Activated CD4-positive, alpha-beta T cell treated with anti-CD3 and anti-CD28 coated beads, Interleukin-2, amount 50 U/mL, for 16 hours (primary cell): ENCODE data around the gene TMC2.
"Not testable (repeated sequence)": the region's sequence is repeated elsewhere in the genome, so short reads cannot be mapped to it uniquely, and the experiment has no call there.

ENCODE experiments used
- DNase-seq: peaks from one replicate; pipeline ENCODE4 v3.0.0-alpha.2; 2020

The TMC2 gene

DNA sequence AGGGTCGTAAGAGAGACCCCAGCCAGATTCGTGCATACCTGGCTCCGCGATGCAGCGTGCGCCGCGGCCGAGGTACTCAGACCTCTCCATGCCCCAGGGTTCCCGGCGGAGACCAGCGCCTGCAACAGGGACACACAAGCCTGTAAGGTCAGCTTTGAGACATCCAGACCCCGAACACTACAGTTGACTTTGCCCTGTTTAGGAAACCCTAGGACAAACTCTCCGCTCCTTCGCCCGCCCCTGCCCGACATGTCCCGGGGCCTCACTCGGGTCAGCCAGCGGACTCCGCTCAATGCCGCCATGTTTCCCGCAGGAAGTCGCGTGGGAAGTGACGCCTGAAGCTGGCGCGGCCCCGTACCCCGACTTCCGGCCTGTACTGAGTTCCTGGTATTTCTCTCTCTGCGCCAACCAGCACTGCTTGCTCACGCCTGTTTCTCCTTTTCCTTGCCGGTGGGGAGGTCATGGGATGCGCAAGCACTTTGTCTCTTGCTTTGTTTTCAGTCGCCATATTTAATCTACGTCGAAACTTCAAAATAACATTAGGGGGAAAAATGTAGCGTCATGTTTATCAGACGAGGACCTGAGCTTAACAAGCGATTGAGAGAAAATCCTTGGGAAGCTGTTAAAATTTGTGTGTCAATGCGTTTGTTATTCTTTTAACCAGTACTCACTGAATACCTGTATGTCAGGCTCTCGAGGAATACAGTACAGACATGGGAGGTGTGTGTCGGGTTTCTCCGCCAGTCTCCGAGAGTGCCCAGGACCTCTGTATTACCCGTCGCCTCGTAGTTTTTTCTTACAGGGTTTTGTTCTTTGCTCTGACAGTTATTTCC, 127.7 kb downstream of the TMC2 start, which contains the start of gene IDH3B:
IDH3B (minus strand) TSS at position 330 of the 833 bp plus-strand sequence; CDS start at position 302, 28 bp downstream.
- DNase-seq = peak; percentile 94

DNA sequence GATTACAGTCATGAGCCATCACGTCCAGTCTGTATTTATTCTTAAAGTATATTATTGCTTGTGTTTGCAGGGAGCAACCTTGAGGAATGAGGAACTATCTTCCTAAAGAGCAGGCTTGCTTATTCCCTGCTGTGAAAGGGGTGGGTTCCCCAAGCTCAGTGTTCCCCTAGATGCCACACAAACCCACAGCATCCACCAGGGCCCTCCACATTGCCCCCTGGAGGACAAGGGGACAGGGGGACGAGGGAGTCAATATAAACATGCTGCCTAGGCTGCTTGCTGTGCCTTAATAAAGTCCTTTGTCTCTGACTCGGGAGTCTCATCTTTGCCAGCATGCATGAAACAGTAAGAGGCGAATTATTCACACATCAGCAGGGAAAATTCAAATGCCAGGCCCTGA, 135.6 kb downstream of the TMC2 start:
- no peak for DNase-seq

DNA sequence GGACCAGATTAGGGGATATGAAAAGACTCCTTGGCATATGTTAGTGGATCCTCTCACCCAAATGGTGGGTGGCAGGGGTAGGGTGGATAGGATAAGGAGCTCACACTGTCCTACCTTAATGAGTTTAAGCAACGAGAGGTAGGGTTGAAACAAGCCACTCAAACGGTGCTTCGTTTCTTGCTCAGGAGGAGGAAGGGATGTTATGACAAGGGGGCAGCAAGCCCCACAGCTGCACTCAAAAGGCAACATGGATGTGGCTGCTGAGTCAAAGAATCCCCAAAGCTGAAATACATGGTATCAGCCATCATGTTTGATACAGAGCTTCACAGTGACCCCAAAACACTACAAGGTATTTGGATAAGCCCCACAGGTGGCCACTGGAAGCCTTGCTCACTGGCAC, 136.1 kb downstream of the TMC2 start:
- DNase-seq = no peak

DNA sequence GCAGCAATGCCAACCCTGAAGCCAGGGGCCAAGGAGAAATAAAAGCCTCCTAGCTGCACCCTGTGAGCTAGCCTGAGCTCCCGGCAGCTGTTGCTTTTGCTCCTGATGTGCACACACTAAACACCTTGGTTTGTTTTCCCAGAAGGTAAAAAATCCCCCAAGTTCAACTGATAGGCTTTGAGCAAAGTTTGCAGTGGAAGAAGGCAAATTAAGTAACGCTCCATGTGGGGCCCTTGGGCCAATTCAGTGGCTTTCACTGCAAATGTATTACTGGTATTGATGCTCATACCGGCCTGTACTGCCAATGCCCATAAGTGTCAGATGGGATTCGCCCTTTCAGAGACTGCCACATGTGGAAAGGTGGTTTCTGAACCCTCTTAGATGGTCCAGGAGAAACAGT, 137.1 kb downstream of the TMC2 start:
- DNase-seq = no peak

DNA sequence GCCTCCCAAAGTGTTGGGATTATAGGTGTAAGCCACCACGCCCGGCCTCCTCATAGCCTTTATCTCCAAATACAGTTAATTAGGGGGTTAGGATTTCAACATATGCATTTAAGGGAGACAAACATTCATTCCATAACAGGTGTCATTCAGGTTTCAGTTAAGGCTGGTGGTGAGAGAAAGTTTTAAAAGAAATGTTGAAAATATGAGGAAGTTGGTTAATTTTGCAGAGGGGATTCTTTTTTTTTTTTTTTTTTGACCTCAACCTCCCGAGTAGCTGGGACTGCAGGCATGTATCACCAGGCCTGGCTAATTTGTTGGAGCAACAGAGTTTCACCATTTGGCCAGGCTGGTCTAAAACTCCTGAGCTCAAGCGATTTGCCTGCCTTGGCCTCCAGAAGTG, 143.7 kb downstream of the TMC2 start:
- DNase-seq = no peak

DNA sequence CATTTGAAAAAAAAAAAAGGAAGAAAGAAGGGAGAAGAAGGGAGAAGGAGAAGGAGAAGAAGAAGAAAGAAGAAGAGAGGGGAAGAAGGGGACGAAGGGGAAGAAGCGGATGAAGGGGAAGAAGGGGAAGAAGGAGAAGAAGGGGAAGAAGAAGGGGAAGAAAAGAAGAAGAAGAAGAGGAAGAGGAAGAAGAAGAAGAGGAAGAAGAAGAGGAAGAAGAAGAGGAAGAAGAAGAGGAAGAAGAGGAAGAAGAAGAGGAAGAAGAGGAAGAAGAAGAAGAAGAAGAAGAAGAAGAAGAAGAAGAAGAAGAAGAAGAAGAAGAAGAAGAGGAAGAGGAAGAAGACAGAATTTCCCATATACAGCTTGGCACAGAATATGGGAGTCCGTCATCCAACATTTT, 145.7 kb downstream of the TMC2 start:
- not testable (repeated sequence) for DNase-seq

DNA sequence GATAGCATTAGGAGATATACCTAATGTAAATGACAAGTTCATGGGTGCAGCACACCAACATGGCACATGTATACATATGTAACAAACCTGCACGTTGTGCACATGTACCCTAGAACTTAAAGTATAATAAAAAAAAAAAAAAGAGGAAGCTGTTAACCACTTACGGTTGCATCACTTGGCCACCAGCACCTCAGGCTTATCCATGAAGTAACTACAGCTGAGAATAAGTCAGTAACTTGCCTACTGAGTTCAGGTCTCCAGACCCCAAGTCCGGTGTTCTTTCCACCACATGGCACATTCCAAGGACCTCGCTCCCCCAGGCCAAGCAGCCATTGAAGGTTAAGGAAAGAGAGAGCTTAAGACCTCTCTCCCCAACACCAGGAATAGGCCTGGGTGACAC, 148.4 kb downstream of the TMC2 start:
- DNase-seq = not testable (repeated sequence)

DNA sequence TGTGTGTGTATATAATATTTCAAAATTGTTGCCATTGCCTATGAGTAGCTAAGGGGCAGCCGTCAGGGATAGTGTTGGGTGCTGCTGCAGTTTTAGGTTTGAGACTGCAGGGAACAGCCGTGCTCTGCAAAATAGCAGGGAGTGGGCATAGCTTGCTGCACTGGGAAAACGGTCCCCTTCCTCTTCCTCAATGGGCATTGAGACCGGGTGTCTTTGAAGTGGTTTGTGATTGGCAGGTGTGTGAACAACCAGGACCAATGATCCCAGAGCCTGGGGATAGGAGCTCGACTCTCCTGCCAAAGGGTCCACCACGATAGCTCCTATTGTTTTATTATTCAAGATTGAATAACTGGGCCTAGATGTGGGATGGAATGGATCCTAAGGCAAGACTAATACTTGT, 151.1 kb downstream of the TMC2 start:
- DNase-seq = no peak

DNA sequence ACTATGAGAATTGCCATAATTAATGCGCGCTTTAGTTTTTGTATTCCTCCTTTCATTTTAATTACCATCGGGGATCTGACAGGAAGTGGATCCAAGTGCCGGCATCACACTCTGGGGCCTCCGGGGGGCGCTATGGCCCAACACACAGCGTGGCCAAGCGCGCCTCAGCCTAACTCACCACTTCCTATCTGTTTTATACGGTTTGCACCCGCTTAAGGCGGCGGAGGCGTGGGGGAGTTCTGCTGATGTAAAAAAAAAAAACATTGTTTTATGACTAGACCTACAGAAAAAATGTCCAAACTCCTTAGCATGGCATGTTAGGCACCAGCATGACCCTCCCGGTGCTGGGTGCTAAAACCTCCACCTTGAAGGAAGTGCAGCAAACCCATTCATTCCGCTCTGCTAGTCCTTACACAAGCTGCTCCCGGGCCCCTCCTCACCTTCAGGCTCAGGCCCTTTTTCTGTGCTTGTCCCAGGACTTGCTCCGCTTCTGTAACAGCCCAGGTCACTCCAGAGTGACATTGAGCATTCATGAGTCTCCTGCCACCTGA, 151.7 kb downstream of the TMC2 start:
- DNase-seq = peak; percentile 71

DNA sequence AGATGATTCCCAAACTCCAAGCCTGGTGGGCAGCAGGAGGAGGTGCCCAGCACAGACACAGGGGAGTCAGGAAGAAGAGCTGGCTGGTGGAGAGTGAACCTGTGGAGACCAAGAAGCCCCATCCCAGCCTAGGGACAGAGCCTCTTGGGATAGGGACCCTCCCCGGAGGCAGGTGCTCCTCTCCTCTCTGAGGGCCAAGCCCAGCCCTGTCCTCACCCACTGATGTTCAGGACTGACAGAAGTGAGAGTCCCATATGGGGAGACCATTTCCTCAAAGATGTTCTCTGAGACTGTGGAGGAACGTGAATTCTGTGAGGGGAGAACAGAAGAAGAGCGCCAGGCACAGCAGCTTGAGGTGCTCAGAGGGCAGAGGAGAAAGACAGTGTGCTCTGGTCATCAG, 153.8 kb downstream of the TMC2 start:
- no peak for DNase-seq

DNA sequence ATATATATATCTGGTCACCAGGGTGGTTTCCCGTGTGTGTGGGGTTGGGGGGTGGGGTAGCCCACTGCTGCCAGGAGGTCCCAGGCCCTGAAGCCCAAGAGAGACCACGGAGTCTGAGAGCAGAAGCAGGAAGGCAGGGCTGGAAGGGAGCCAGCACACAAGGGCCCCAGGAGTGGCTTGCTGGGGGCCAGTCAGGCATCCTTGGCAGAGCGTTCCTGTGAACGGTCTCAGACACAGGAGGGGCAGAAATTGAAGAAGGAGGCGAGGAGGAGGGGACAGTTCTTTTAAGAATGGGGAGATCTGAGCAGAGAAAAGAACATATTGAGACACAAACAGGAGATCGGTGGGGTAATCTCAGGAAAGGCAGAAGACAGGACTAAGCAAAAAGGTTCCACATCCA, 154.3 kb downstream of the TMC2 start:
- no peak for DNase-seq

DNA sequence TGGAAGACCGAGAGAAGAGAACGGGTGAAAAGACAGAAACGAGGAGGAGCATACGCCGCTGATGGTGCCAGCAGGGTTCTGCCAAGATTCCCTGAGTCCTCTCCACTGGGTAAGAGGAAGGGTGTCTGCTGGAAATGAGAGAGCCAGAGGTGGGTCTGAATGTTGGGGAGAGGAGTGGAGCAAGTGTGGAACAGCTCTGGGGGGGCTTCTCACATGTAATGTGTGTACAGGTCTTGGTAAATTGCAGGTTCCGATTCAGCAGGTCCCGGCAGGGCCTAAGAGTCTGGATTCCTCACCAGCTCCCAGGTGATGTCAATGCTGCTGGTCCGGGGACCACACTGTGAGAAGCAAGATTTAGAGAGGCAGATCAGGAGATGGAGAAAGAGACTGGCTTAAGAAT, 154.8 kb downstream of the TMC2 start:
- no peak for DNase-seq
